HepG2 (cell line): ENCODE data around the gene PRR4. TPM values are rescaled to one million over a fixed set of nuclear protein-coding genes. Genes with fewer than 3 reads are reported as not detected.
A peak's percentile ranks its signal among the peaks of the same experiment; 100 is the strongest.

Source experiments
- CENPT ChIP-seq: sonication (generic); formaldehyde crosslinking; IDR thresholded peaks from 2 replicates; pipeline ENCODE4 v1.8.0; 2022; ENCODE audit warnings: low read depth, mild to moderate bottlenecking, moderate library complexity, missing genetic modification reagents
- CHCHD3 ChIP-seq: sonication (generic); formaldehyde crosslinking; IDR thresholded peaks from 2 replicates; pipeline ENCODE4 v1.8.0; 2022; ENCODE audit warnings: mild to moderate bottlenecking, missing genetic modification reagents, moderate library complexity
- E2F5 ChIP-seq: sonication (generic); formaldehyde crosslinking; conservative IDR thresholded peaks from 2 replicates; pipeline ENCODE4 v1.4.0; 2020; ENCODE audit warnings: missing genetic modification reagents
- EZH2 ChIP-seq: conservative IDR thresholded peaks from 2 replicates; pipeline ENCODE4 v1.6.1; 2012; ENCODE audit warnings: mild to moderate bottlenecking, low read depth, low read length, moderate library complexity
- GABPA ChIP-seq, 2 experiments: IDR thresholded peaks; 2 replicates each; pipeline ENCODE4 v1.6.1; 2011 to 2016; ENCODE audit warnings: low read depth in 2 of 2, low read length in 1 of 2, missing biosample characterization in 1 of 2, missing genetic modification characterization in 1 of 2
- HDAC1 ChIP-seq: sonication (generic); formaldehyde crosslinking; IDR thresholded peaks from 2 replicates; pipeline ENCODE4 v1.5.1; 2020; ENCODE audit warnings: mild to moderate bottlenecking, missing genetic modification reagents
- MAX ChIP-seq: IDR thresholded peaks from 2 replicates; pipeline ENCODE4 v1.6.1; 2012; ENCODE audit warnings: inconsistent platforms
- MIER2 ChIP-seq: IDR thresholded peaks from 2 replicates; pipeline ENCODE4 v1.6.1; 2016; ENCODE audit warnings: missing biosample characterization, missing genetic modification reagents
- POLR2AphosphoS5 ChIP-seq: IDR thresholded peaks from 2 replicates; pipeline ENCODE4 v1.6.1; 2012; ENCODE audit warnings: low read depth, low read length
- SAFB2 ChIP-seq: sonication (generic); formaldehyde crosslinking; IDR thresholded peaks from 2 replicates; pipeline ENCODE4 v1.5.1; 2020; ENCODE audit warnings: missing genetic modification reagents, low read depth, mild to moderate bottlenecking, borderline replicate concordance
- SNAPC4 ChIP-seq: sonication (generic); formaldehyde crosslinking; IDR thresholded peaks from 2 replicates; pipeline ENCODE4 v1.4.0; 2020; ENCODE audit warnings: mild to moderate bottlenecking, missing genetic modification reagents
- SRSF4 ChIP-seq: fragments of 200-400 bp; formaldehyde crosslinking; IDR thresholded peaks from one replicate; pipeline ENCODE4 v1.6.1; 2018; ENCODE audit warnings: mild to moderate bottlenecking, low read depth, low read length, moderate library complexity; ENCODE audit not compliant: poor library complexity, severe bottlenecking
- SRY ChIP-seq: sonication (generic); formaldehyde crosslinking; IDR thresholded peaks from 2 replicates; pipeline ENCODE4 v1.8.0; 2022; ENCODE audit warnings: mild to moderate bottlenecking, missing genetic modification reagents
- SSRP1 ChIP-seq: IDR thresholded peaks from 2 replicates; pipeline ENCODE4 v1.6.1; 2016; ENCODE audit warnings: control low read depth
- TARDBP ChIP-seq: sonication (generic); formaldehyde crosslinking; IDR thresholded peaks from 2 replicates; pipeline ENCODE4 v1.8.0; 2022; ENCODE audit warnings: mild to moderate bottlenecking, missing genetic modification reagents
- ZBTB21 ChIP-seq: sonication (generic); formaldehyde crosslinking; IDR thresholded peaks from 2 replicates; pipeline ENCODE4 v1.4.0; 2020; ENCODE audit warnings: missing genetic modification reagents
- ZBTB7A ChIP-seq: sonication (generic); formaldehyde crosslinking; IDR thresholded peaks from 2 replicates; pipeline ENCODE4 v1.8.0; 2022; ENCODE audit warnings: mild to moderate bottlenecking, missing genetic modification reagents
- ZEB1 ChIP-seq: IDR thresholded peaks from 2 replicates; pipeline ENCODE4 v1.6.1; 2012; ENCODE audit warnings: mild to moderate bottlenecking, low read depth, inconsistent platforms; ENCODE audit not compliant: insufficient replicate concordance
- ZNF256 ChIP-seq: sonication (generic); formaldehyde crosslinking; conservative IDR thresholded peaks from 2 replicates; pipeline ENCODE4 v1.4.0; 2020; ENCODE audit warnings: missing genetic modification reagents
- ZNF362 ChIP-seq: sonication (generic); formaldehyde crosslinking; IDR thresholded peaks from 2 replicates; pipeline ENCODE4 v1.4.0; 2020; ENCODE audit warnings: missing genetic modification reagents, mild to moderate bottlenecking, borderline replicate concordance
- ZNF496 ChIP-seq: sonication (generic); formaldehyde crosslinking; IDR thresholded peaks from 2 replicates; pipeline ENCODE4 v1.8.1; 2023; ENCODE audit warnings: mild to moderate bottlenecking, moderate library complexity, missing genetic modification reagents; ENCODE audit not compliant: insufficient replicate concordance
- ZNF530 ChIP-seq: sonication (generic); formaldehyde crosslinking; IDR thresholded peaks from 2 replicates; pipeline ENCODE4 v1.5.0; 2020; ENCODE audit warnings: low read depth, mild to moderate bottlenecking, missing genetic modification reagents
- ZNF552 ChIP-seq: sonication (generic); formaldehyde crosslinking; IDR thresholded peaks from 2 replicates; pipeline ENCODE4 v1.9.0; 2022; ENCODE audit warnings: missing genetic modification reagents, mild to moderate bottlenecking, borderline replicate concordance
- ZNF564 ChIP-seq: sonication (generic); formaldehyde crosslinking; IDR thresholded peaks from 2 replicates; pipeline ENCODE4 v1.8.1; 2023; ENCODE audit warnings: mild to moderate bottlenecking, missing genetic modification reagents
- ZNF572 ChIP-seq: sonication (generic); formaldehyde crosslinking; IDR thresholded peaks from 2 replicates; pipeline ENCODE4 v1.5.1; 2020; ENCODE audit warnings: mild to moderate bottlenecking, missing genetic modification reagents
- polyA plus RNA-seq, 8 experiments: library from polyadenylated mRNA; depleted of rRNA in 3 of 8; stranded (reverse) in 7 of 8; unstranded in 1 of 8; fragments of >200 nt; fragmentation: Illumina TruSeq in 4 of 8; extraction: Trizol in 4 of 8; gene quantifications; 2 replicates each; pipeline versions ENCODE4 v1.2.1 to v1.2.3, GENCODE V29; 2011 to 2016; ENCODE audit warnings: low read depth in 4 of 8, missing spikeins in 1 of 8, mixed read lengths in 1 of 8; ENCODE audit not compliant: insufficient read depth in 1 of 8
- total RNA-seq, 5 experiments: library from RNA; depleted of rRNA; stranded (reverse); fragments of >200 nt; fragmentation: Illumina TruSeq; extraction: Trizol; gene quantifications; 2 replicates each; pipeline ENCODE4 v1.2.3, GENCODE V29; 2016; ENCODE audit warnings: low read depth in 1 of 5

PRR4 gene
- total and polyA plus RNA-seq, 2 of the 13 experiments (the other 11 are each of a cell fraction or from before 2014, with no cell fraction given), result 2.3 to 5.4 TPM

GRCh38 chr12:10891937-10892336 is 42.7 kb upstream of the PRR4 start (continued):
- no peak for TF ChIP-seq E2F5
- TF ChIP-seq ZNF496 (CRISPR knock-in tag), result no peak
- TF ChIP-seq TARDBP (CRISPR knock-in tag), result peak; percentile 97
- TF ChIP-seq MIER2 (CRISPR knock-in tag), result peak; percentile 88
- TF ChIP-seq ZNF572 (CRISPR knock-in tag), result no peak
- peak; percentile 85 for TF ChIP-seq MAX
- TF ChIP-seq CHCHD3 (CRISPR knock-in tag), result no peak
- no peak for TF ChIP-seq SRY (CRISPR knock-in tag)
- TF ChIP-seq SRSF4, result no peak
- TF ChIP-seq ZNF362, result peak; percentile 95
- no peak for TF ChIP-seq SNAPC4 (CRISPR knock-in tag)
- peak; percentile 80 for TF ChIP-seq ZEB1
- TF ChIP-seq ZNF256 (CRISPR knock-in tag), result no peak
- TF ChIP-seq ZNF530 (CRISPR knock-in tag), result no peak
- peak; percentile 92 for TF ChIP-seq HDAC1
- TF ChIP-seq CENPT (CRISPR knock-in tag), result no peak
- peak; percentile 32; the same call in 1 of the 2 replicates for TF ChIP-seq ZBTB21 (CRISPR knock-in tag)
- TF ChIP-seq POLR2AphosphoS5, result peak; percentile 35; the same call in 1 of the 2 replicates
- no peak for TF ChIP-seq EZH2
- TF ChIP-seq SAFB2 (CRISPR knock-in tag), result no peak; the same call in 1 of the 2 replicates
- no peak for TF ChIP-seq ZNF564
- no peak for TF ChIP-seq ZNF552 (CRISPR knock-in tag)
- TF ChIP-seq ZBTB7A (CRISPR knock-in tag), result no peak
- TF ChIP-seq SSRP1 (CRISPR knock-in tag), result no peak
- no peak for TF ChIP-seq GABPA (IDR thresholded peaks at IDR 0.05; ENCODE audit: low read depth, low read length)
- TF ChIP-seq GABPA (CRISPR knock-in tag; IDR thresholded peaks at IDR 0.05; ENCODE audit: low read depth), result peak; percentile 53; the same call in 1 of the 2 replicates
